Colon (tissue), 2 donors: Measurements from ENCODE around the gene APOC1.
"Not testable (repeated sequence)": the region's sequence is repeated elsewhere in the genome, so short reads cannot be mapped to it uniquely, and the experiment has no call there.

ENCODE experiments used
- FAIRE-seq: peaks from 2 replicates; lab custom pipeline; 2012; peaks lifted over from hg19 to GRCh38; lab: Jason Lieb, UNC
- donor health status: control.
- donor health status: control.

The APOC1 gene

GRCh38 chr19:44913512-44914432 lies 636 bp upstream of the APOC1 start:
- not testable (repeated sequence) for FAIRE-seq

DNA sequence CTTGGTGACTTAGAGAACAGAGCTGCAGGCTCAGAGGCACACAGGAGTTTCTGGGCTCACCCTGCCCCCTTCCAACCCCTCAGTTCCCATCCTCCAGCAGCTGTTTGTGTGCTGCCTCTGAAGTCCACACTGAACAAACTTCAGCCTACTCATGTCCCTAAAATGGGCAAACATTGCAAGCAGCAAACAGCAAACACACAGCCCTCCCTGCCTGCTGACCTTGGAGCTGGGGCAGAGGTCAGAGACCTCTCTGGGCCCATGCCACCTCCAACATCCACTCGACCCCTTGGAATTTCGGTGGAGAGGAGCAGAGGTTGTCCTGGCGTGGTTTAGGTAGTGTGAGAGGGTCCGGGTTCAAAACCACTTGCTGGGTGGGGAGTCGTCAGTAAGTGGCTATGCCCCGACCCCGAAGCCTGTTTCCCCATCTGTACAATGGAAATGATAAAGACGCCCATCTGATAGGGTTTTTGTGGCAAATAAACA lies 9.9 kb downstream of the APOC1 start:
- FAIRE-seq: no peak

DNA sequence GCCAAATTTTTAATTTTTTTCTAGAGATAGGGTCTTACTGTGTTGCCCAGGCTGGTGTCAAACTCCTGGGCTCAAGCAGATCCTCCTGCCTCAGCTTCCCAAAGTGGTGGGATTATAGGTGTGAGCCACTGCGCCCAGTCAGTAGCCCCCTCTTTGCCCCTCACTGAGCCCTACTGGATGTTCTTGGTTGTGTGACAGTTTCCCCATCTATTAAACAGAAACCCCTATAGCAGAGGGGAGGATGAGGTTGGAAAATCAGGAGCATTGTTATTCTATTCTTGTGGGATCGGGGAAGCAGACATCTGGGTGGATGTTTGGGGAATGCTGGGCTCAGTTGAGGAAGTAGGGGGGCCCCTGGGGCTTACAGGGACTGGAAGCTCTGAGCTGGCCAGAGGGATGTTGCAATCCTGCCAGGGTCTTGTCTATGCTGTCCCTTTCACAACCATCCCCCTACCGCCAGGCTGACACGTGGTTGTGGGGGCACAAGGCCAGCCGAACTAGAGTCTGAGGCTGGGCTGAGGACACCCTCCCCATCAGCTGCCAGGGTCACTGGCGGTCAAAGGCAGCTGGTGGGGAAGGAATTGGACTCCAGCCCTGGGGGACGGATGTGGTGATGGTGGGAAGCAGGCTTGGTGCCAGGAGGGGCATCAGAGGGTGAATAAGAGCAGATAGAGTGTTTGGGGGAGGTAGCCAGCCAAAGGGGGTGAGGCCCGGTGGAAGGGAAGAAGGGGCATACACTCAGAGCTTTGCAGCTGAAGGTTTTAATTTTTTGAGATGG lies 10.9 kb downstream of the APOC1 start:
- no peak for FAIRE-seq

- not testable (repeated sequence) for FAIRE-seq
Measured at GRCh38 chr19:44926245-44927077, 12.1 kb downstream of the APOC1 start.

- no peak for FAIRE-seq
Measured at GRCh38 chr19:44927746-44928145, 13.3 kb downstream of the APOC1 start.

- no peak for FAIRE-seq
Measured at GRCh38 chr19:44930088-44930487, 15.7 kb downstream of the APOC1 start.

GRCh38 chr19:44931541-44931940 lies 17.1 kb downstream of the APOC1 start:
- FAIRE-seq: no peak

GRCh38 chr19:44939668-44940067 lies 25.3 kb downstream of the APOC1 start:
- FAIRE-seq: no peak

DNA sequence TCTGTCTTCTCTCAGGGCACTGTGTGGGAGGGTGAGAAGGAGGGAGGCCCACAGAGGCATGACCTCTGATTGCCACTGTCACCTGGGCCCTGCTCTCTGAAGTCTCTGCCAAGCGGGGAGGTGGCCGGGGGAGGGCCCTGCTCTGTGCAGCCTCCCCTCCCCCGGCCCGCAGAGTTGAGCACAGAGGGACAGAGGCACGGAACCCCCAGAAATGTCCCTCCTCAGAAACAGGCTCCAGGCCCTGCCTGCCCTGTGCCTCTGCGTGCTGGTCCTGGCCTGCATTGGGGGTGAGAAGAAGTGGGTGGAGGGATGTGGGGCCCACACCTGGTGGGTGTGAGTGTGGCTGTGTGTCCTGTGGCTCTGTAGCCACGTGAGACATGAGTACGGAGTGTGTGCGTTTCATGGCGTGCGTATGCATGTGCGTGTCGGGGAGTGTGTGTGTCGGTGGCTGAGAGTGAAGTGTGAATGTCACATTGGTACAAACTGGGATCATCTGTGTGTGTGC lies 27.7 kb downstream of the APOC1 start, which contains the start of gene APOC4:
TSS of gene APOC4 (plus strand) at position 171 of the 505 bp plus-strand sequence. CDS start at position 212, 41 bp downstream.
- no peak for FAIRE-seq

GRCh38 chr19:44943801-44944249 lies 29.4 kb downstream of the APOC1 start:
- FAIRE-seq: no peak

- FAIRE-seq: no peak
Measured at GRCh38 chr19:44947041-44947581, 32.7 kb downstream of the APOC1 start.

DNA sequence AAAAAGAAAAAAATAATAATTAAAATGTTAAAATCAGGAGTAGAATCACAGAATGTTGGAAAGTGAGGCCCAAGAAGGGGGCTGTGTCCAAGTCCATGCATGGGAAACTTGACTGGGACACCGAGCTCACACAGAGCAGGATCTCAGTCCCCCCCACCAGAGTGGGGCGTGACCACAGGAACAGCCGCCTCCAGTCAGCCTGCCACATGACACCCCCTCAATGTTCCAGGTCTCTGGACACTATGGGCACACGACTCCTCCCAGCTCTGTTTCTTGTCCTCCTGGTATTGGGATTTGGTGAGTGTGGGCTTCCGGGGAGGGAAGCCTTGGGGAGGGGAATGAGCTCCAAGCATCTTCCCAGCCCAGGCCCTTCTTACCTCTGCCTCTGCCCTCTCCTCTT lies 33.8 kb downstream of the APOC1 start:
- FAIRE-seq: no peak

DNA sequence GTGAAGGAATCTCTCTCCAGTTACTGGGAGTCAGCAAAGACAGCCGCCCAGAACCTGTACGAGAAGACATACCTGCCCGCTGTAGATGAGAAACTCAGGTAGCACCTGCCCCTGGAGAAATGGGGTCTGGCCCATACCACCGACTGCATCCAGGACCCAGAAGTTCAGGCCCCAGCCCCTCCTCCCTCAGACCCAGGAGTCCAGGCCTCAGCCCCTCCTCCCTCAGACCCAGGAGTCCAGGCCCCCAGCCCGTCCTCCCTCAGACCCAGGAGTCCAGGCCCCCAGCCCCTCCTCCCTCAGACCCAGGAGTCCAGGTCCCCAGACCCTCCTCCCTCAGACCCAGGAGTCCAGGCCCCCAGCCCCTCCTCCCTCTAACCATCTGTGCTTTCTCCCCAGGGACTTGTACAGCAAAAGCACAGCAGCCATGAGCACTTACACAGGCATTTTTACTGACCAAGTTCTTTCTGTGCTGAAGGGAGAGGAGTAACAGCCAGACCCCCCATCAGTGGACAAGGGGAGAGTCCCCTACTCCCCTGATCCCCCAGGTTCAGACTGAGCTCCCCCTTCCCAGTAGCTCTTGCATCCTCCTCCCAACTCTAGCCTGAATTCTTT lies 34.5 kb downstream of the APOC1 start:
- no peak for FAIRE-seq

DNA sequence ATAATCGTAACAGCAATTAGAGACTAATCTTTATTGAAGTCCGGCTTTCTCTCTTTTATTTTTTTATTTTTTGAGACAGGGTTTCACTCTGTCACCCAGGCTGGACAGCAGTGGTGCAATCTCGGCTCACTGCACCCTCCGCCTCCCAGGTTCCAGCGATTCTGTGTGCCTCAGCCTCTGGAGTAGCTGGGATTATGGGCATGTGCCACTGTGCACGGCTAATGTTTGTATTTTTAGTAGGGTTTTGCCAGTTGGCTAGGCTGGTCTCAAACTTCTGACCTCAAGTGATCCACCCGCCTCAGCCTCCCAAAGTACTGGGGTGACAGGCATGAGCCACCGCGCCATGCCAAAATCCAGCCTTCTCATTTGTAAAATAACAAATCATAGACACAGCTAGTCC lies 35.1 kb downstream of the APOC1 start:
- FAIRE-seq: no peak

DNA sequence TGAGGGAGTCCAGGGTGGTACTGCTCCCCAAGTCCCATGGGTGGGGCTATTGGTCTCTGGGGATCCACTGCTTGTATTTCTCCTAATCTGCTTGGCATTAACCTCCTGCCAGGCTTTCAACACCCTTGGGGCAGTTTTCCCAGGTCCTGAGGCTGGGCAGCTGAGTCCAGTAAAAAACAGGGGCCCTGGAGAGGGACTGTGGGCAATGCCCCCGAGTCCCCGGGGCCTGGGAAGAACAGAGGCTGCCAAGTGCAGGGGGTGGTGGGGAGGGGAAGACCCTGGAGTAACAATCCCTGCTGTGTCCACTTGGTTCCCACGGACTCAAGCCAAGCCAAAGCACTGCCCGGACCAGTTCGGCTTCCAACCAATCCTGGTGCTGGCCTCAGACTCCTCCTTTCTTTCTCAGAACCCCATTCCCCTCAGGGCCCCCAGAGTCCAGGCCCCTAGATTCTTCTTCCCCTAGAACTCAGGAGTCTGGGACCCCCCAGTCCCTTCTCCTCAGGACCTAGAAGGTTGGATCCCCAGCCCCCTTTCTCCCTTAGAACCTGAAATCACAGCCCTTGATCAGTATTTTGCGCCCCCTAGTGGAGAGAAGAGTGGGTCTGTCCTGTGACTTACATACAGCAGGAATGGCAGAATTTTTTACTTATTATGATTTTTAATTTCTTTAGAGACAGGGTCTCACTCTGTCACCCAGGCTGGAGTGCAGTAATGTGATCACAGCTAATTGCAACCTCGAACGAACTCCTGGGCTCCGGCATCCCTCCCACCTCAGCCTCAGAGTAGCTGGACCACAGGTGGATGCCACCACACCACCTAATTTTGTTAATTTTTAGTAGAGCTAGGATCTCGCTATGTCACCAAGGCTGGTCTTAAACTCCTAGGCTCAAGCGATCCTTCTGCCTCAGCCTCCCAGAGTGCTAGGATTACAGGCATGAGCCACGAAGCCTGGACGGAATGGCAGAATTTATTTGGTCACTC lies 37.1 kb downstream of the APOC1 start:
- FAIRE-seq: no peak

GRCh38 chr19:44954278-44954648 lies 39.9 kb downstream of the APOC1 start:
- FAIRE-seq: no peak

GRCh38 chr19:44954649-44955504 lies 40.5 kb downstream of the APOC1 start, which contains the start of gene CLPTM1:
CLPTM1 (plus strand) TSS chr19:44955380; CDS start chr19:44955396, 16 bp downstream.
- FAIRE-seq: no peak
